Activated CD8-positive, alpha-beta T cell treated with anti-CD3 and anti-CD28 coated beads for 36 hours (primary cell): ENCODE data around the gene RARS1. TPM values are rescaled to one million over a fixed set of nuclear protein-coding genes. Genes with fewer than 3 reads are reported as not detected.

Experiments
- ATAC-seq: fragments of 200-7000 bp; cut with Tn5 transposase; one replicate; pipeline ENCODE4 v1.10.0; 2021; ENCODE audit warnings: mild to moderate bottlenecking, moderate library complexity
- CTCF ChIA-PET: fragments of 350-600 bp; sonication (Branson Sonifier 250); formaldehyde crosslinking; loops from one replicate; lab custom pipeline; 2021; ENCODE audit warnings: antibody characterized with exemption; lab: Charles Lee
- POLR2A ChIA-PET: fragments of 350-600 bp; sonication (Branson Sonifier 250); formaldehyde crosslinking; loops from one replicate; lab custom pipeline; 2021; ENCODE audit warnings: antibody characterized with exemption; lab: Charles Lee
- DNase-seq: peaks from one replicate; pipeline ENCODE4 v3.0.0-alpha.2; 2020
- H3K27ac Mint-ChIP-seq: one replicate; pipeline ENCODE4 v1.8.0; 2021; ENCODE audit warnings: mild to moderate bottlenecking, mixed read lengths
- H3K27me3 Mint-ChIP-seq: one replicate; pipeline ENCODE4 v1.8.0; 2021; ENCODE audit warnings: mixed read lengths
- H3K36me3 Mint-ChIP-seq: one replicate; pipeline ENCODE4 v1.8.0; 2021; ENCODE audit warnings: low read depth, mixed read lengths
- H3K4me1 Mint-ChIP-seq: one replicate; pipeline ENCODE4 v1.8.0; 2021; ENCODE audit warnings: low read depth, mixed read lengths
- H3K4me3 Mint-ChIP-seq: one replicate; pipeline ENCODE4 v1.8.0; 2021; ENCODE audit warnings: mild to moderate bottlenecking, moderate library complexity, mixed read lengths
- H3K9me3 Mint-ChIP-seq: one replicate; pipeline ENCODE4 v1.8.0; 2021; ENCODE audit warnings: mixed read lengths
- CTCF ChIP-seq: fragments of 200-600 bp; IDR thresholded peaks from one replicate; pipeline ENCODE4 v1.8.0; 2022; ENCODE audit warnings: antibody characterized with exemption, mild to moderate bottlenecking
- intact Hi-C: fragments of 100-400 bp; cut with micrococcal nuclease; formaldehyde crosslinking; loops from one replicate; pipeline ENCODE4 v1.10.0; 2022
- total RNA-seq, 2 experiments: library from RNA; stranded (reverse); gene quantifications; one replicate each; pipeline ENCODE4 v1.2.3, GENCODE V29; 2021

RARS1 gene
- total RNA-seq, 2 experiments from 2014 or later, result 110 to 113 TPM

GRCh38 chr5:168482361-168482760 lies 3.9 kb upstream of the RARS1 start:
- Mint-ChIP-seq H3K4me1 (peaks cover 12% of the 10 kb centered on the region), H3K27me3 (peaks cover 3% of the 10 kb centered on the region), H3K36me3 (peaks cover 4% of the 10 kb centered on the region), H3K9me3 (no peaks in the 10 kb centered on the region), H3K27ac (no peak overlapping the region), H3K4me3 (no peak overlapping the region)
- intact Hi-C loops, result loop anchor here (10.0 kb wide), 1 partner anchor 218 kb away; no protein-coding TSS in a partner anchor
- CTCF ChIA-PET, result no interaction called here
- no peak for TF ChIP-seq CTCF
- ATAC-seq (no peak), DNase-seq (no peak)
- POLR2A ChIA-PET, result no interaction called here

- H3K27me3 Mint-ChIP-seq, result no peaks in the 10 kb centered on the region
- peaks cover 36% of the 10 kb centered on the region for H3K4me1 Mint-ChIP-seq
- no peaks in the 10 kb centered on the region for H3K9me3 Mint-ChIP-seq
- H3K36me3 Mint-ChIP-seq, result peaks cover 51% of the 10 kb centered on the region
- ATAC-seq (no peak), DNase-seq (no peak)
- ChIA-PET CTCF (no interaction called here), POLR2A (no interaction called here)
- intact Hi-C loops, result loop anchor here (5.0 to 10.0 kb wide), 2 partner anchors 88 to 224 kb away; partner anchors contain the start of gene PANK3
- TF ChIP-seq CTCF, result no peak
- H3K4me3 Mint-ChIP-seq, result no peak overlapping the region
- H3K27ac Mint-ChIP-seq, result no peak overlapping the region
Measured at GRCh38 chr5:168489059-168489458, 2.8 kb downstream of the RARS1 start.

- H3K9me3 Mint-ChIP-seq, result no peaks in the 10 kb centered on the region
- POLR2A ChIA-PET, result no interaction called here
- peaks cover 59% of the 10 kb centered on the region for H3K36me3 Mint-ChIP-seq
- no peak overlapping the region for H3K4me3 Mint-ChIP-seq
- ATAC-seq (no peak), DNase-seq (no peak)
- CTCF ChIA-PET, result no interaction called here
- intact Hi-C loops, result no loop called here
- no peaks in the 10 kb centered on the region for H3K27me3 Mint-ChIP-seq
- no peak overlapping the region for H3K27ac Mint-ChIP-seq
- TF ChIP-seq CTCF, result no peak
- H3K4me1 Mint-ChIP-seq, result peaks cover 14% of the 10 kb centered on the region
Measured at GRCh38 chr5:168494057-168494555, 7.8 kb downstream of the RARS1 start.

- no peak for ATAC-seq
- Mint-ChIP-seq H3K9me3 (no peaks in the 10 kb centered on the region), H3K27me3 (no peaks in the 10 kb centered on the region), H3K4me3 (no peak overlapping the region), H3K36me3 (peaks cover 40% of the 10 kb centered on the region), H3K4me1 (no peaks in the 10 kb centered on the region), H3K27ac (no peak overlapping the region)
- TF ChIP-seq CTCF, result no peak
- no peak for DNase-seq
- intact Hi-C loops, result no loop called here
- ChIA-PET POLR2A (no interaction called here), CTCF (no interaction called here)
Measured at GRCh38 chr5:168502563-168503237, 16.4 kb downstream of the RARS1 start.

GRCh38 chr5:168513861-168514428 lies 27.7 kb downstream of the RARS1 start:
- ChIA-PET CTCF (no interaction called here), POLR2A (no interaction called here)
- intact Hi-C loops, result no loop called here
- Mint-ChIP-seq H3K9me3 (peaks cover 6% of the 10 kb centered on the region), H3K4me1 (no peaks in the 10 kb centered on the region), H3K27me3 (no peaks in the 10 kb centered on the region), H3K36me3 (peaks cover 79% of the 10 kb centered on the region), H3K4me3 (no peak overlapping the region), H3K27ac (no peak overlapping the region)
- DNase-seq, result no peak
- no peak for TF ChIP-seq CTCF
- ATAC-seq, result no peak
